Measurements from ENCODE around the gene CACNA1C. TPM values are rescaled to one million over a fixed set of nuclear protein-coding genes. Genes with fewer than 3 reads are reported as not detected.

Gene CACNA1C
- total RNA-seq, 1 experiment from 2014 or later = not detected

GRCh38 chr12:2528001-2528400, 475.2 kb downstream of the CACNA1C start:
- no peak overlapping the region for H3K4me2 ChIP-seq
- no peaks in the 10 kb centered on the region for H3K9me3 ChIP-seq (ENCODE audit: insufficient read depth, low read depth)
- CTCF ChIA-PET = no interaction called here
- no peak overlapping the region for H2AFZ ChIP-seq
- H3K27ac ChIP-seq = no peak overlapping the region
- H3K9me2 ChIP-seq (ENCODE audit: insufficient read depth) = no peaks in the 10 kb centered on the region
- POLR2A ChIA-PET (ENCODE audit: unreplicated experiment) = no interaction called here
- H3K4me1 ChIP-seq (replicated peaks; ENCODE audit: insufficient read depth) = no peaks in the 10 kb centered on the region
- H3K27me3 ChIP-seq (ENCODE audit: insufficient read depth, low read depth) = peaks cover 100% of the 10 kb centered on the region
- BruUV-seq (replicated peaks) = no TSS peak
- H3K4me3 ChIP-seq = no peak overlapping the region
- H4K20me1 ChIP-seq (ENCODE audit: insufficient read depth) = no peaks in the 10 kb centered on the region; the same call in 1 of the 2 replicates
- no peaks in the 10 kb centered on the region for H3F3A ChIP-seq (ENCODE audit: insufficient read depth, low read depth)
- H3K36me3 ChIP-seq (ENCODE audit: low read depth) = no peaks in the 10 kb centered on the region
- H3K79me2 ChIP-seq (ENCODE audit: low read depth) = no peaks in the 10 kb centered on the region
- no peak for DNase-seq
- intact Hi-C loops (cut with micrococcal nuclease; ENCODE audit: unreplicated experiment) = no loop called here
- no peak for TF ChIP-seq CTCF (conservative IDR thresholded peaks at IDR 0.05)
- TF ChIP-seq EZH2 (IDR thresholded peaks at IDR 0.05; ENCODE audit: low read depth) = no peak

GRCh38 chr12:2529807-2530206, 477.0 kb downstream of the CACNA1C start:
- peaks cover 87% of the 10 kb centered on the region for H3K27me3 ChIP-seq (ENCODE audit: insufficient read depth, low read depth)
- no peaks in the 10 kb centered on the region for H3K79me2 ChIP-seq (ENCODE audit: low read depth)
- H3K36me3 ChIP-seq (ENCODE audit: low read depth) = no peaks in the 10 kb centered on the region
- H4K20me1 ChIP-seq (ENCODE audit: insufficient read depth) = no peaks in the 10 kb centered on the region; the same call in 1 of the 2 replicates
- ChIA-PET POLR2A (ENCODE audit: unreplicated experiment) (no interaction called here), CTCF (no interaction called here)
- H3F3A ChIP-seq (ENCODE audit: insufficient read depth, low read depth) = no peaks in the 10 kb centered on the region
- DNase-seq = no peak
- H3K4me3 ChIP-seq = no peak overlapping the region
- no peak overlapping the region for H2AFZ ChIP-seq
- intact Hi-C loops (cut with micrococcal nuclease; ENCODE audit: unreplicated experiment) = no loop called here
- H3K4me1 ChIP-seq (replicated peaks; ENCODE audit: insufficient read depth) = no peaks in the 10 kb centered on the region
- no peak overlapping the region for H3K4me2 ChIP-seq
- H3K9me3 ChIP-seq (ENCODE audit: insufficient read depth, low read depth) = no peaks in the 10 kb centered on the region
- H3K9me2 ChIP-seq (ENCODE audit: insufficient read depth) = no peaks in the 10 kb centered on the region
- TF ChIP-seq EZH2 (IDR thresholded peaks at IDR 0.05; ENCODE audit: low read depth) (no peak), CTCF (conservative IDR thresholded peaks at IDR 0.05) (no peak)
- H3K27ac ChIP-seq = no peak overlapping the region
- BruUV-seq (replicated peaks) = no TSS peak

- Histone ChIP-seq H3K9me2 (ENCODE audit: insufficient read depth) (no peaks in the 10 kb centered on the region), H3F3A (ENCODE audit: insufficient read depth, low read depth) (no peaks in the 10 kb centered on the region), H4K20me1 (ENCODE audit: insufficient read depth) (no peaks in the 10 kb centered on the region; the same call in 1 of the 2 replicates), H3K36me3 (ENCODE audit: low read depth) (no peaks in the 10 kb centered on the region), H3K4me3 (no peak overlapping the region), H3K79me2 (ENCODE audit: low read depth) (no peaks in the 10 kb centered on the region), H3K27me3 (ENCODE audit: insufficient read depth, low read depth) (peaks cover 71% of the 10 kb centered on the region), H3K4me1 (replicated peaks; ENCODE audit: insufficient read depth) (no peaks in the 10 kb centered on the region), H3K9me3 (ENCODE audit: insufficient read depth, low read depth) (no peaks in the 10 kb centered on the region), H3K27ac (no peak overlapping the region), H3K4me2 (no peak overlapping the region), H2AFZ (no peak overlapping the region)
- DNase-seq = no peak
- TF ChIP-seq CTCF (conservative IDR thresholded peaks at IDR 0.05) = no peak
- no peak for TF ChIP-seq EZH2 (IDR thresholded peaks at IDR 0.05; ENCODE audit: low read depth)
- no TSS peak for BruUV-seq (replicated peaks)
- ChIA-PET CTCF (no interaction called here), POLR2A (ENCODE audit: unreplicated experiment) (no interaction called here)
- intact Hi-C loops (cut with micrococcal nuclease; ENCODE audit: unreplicated experiment) = no loop called here
These were observed 478.6 kb downstream of the CACNA1C start for GRCh38 chr12:2531371-2531770.

Measured in PC-9 (cell line).